Bronchus fibroblast of lung (primary cell): Measurements from ENCODE around the gene KRTAP10-9. TPM values are rescaled to one million over a fixed set of nuclear protein-coding genes. Genes with fewer than 3 reads are reported as not detected.

ENCODE experiments used
- total RNA-seq: library from RNA; depleted of rRNA; stranded (reverse); fragments of >200 nt; gene quantifications from 2 replicates; pipeline ENCODE4 v1.2.3, GENCODE V29; 2015

The KRTAP10-9 gene, protein sequence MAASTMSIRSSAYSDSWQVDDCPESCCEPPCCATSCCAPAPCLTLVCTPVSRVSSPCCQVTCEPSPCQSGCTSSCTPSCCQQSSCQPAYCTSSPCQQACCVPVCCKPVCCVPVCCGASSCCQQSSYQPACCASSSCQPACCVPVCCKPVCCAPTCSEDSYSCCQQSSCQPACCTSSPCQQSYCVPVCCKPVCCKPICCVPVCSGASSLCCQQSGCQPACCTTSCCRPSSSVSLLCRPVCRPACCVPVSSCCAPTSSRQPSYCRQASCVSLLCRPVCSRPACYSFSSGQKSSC
- total RNA-seq = not detected in 2 replicates

DNA sequence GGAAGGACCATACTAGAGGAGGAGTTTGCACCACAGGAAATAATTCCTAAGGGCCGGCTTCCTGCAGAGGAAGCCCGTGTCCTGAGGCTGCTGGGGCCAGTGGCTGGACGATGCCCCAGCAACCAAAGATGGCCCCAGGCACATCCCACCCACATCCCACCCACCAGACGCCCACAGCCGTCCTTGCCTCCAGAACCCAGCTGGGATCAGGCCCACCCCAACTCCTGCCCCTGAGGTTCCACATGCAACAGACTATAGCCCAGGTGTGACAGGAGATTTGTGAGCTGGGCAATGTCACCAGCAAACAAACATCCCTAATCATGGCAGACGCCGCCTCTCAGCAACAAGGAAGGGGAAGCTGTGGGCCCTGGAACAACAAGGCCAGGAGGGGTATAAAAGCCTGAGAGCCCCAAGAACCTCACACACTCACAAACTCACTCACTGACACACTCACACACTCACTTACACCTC is at the start of gene KRTAP10-9:
Gene KRTAP10-9, plus strand, starts transcription at position 421 of the 471 bp plus-strand sequence. CDS start 79 bp downstream, outside the sequence.

DNA sequence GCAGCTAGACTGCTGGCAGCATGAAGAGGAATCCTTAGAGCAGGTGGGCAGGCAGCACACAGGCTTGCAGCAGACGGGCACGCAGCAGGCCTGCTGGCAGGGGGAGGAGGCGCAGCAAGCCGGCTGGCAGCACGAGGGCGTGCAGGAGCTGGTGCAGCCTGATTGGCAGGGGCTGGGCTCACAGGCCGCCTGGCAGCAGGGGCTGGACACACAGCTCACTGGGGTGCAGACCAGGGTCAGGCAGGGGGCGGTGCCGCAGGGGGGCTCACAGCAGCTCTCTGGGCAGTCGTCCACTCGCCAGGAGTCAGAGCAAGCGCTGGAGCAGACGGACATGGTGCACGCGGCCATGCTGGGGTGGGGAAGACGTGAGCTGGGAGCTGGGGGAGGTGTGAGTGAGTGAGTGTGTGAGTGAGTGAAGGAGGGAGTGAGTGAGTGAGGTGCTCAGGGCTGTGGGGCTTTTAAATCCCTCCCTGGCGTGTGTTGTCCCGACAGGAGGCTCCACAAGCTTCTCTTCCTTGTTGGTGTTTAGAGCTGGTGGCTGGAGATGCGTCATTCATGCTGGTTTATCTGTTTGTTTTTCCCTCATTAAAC is 46.6 kb upstream of the KRTAP10-9 start, which contains the start of gene KRTAP10-5:
Gene KRTAP10-5, minus strand, starts transcription at position 374 of the 591 bp plus-strand sequence. Its CDS starts 26 bp downstream, at position 348.

DNA sequence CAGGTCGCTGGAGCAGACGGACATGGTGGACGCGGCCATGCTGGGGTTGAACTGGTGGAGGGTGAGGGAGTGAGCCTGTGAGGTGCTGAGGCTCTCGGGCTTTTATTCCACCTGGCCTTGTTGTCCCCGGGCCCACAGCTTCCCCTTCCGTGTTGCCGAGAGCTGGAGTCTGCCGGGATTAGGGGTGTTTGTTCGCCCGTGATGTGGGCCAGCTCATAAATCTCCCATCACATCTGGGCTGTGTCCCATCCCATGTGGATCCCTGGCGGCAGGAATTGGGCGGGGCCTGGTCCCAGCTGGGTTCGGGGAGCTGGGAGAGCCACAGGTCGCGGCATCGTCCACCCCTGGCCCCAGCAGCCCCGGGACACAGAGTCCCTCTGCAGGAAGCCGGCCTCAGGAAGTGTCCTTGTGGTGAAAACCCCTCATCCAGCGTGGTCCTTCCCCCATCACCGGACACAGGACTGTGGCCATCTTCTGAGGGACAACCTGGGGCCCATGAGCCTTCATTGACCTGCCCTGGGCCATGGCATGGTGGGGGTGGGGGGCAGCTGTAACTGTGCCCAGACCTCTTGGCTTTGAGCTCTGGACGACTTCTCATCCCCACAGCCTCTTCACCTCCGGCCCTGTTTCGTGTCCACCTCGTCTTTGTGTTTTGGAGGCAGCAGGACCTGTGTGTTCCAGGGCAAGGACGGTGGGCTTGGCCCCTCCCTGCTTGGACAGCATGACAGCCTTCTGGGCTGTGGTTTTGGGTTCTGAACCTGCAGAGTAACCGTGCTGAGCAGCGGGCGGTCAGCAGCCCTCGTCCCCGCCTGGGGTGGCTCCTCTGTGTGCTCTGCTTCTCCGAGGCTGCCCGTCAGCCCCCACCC is 34.2 kb upstream of the KRTAP10-9 start, which contains the start of gene KRTAP10-6:
Gene KRTAP10-6, minus strand, starts transcription at position 60 of the 866 bp plus-strand sequence. Its CDS starts 21 bp downstream, at position 39.

GRCh38 chr21:44600118-44600978 is 26.5 kb upstream of the KRTAP10-9 start, which contains the start of gene KRTAP10-7:
KRTAP10-7 (plus strand) TSS chr21:44600597; CDS start chr21:44600622, 25 bp downstream.

DNA sequence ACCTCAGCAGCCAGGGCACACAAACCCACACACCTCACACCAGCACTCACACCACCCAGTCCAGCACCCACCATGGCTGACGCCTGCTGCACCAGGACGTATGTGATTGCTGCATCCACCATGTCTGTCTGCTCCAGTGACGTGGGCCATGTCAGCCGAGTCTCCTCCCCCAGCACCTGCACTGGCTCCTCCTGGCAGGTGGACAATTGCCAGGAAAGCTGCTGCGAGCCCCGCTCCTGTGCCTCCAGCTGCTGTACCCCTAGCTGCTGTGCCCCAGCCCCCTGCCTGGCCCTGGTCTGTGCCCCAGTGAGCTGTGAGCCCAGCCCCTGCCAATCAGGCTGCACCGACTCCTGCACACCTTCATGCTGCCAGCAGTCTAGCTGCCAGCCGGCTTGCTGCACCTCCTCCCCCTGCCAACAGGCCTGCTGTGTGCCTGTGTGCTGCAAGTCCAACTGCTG is 14.8 kb upstream of the KRTAP10-9 start, which contains the start of gene KRTAP10-8:
Gene KRTAP10-8, plus strand, starts transcription at position 51 of the 458 bp plus-strand sequence. Its CDS starts 22 bp downstream, at position 73.

GRCh38 chr21:44637018-44637850 is 10.3 kb downstream of the KRTAP10-9 start, which contains the start of gene KRTAP10-10:
KRTAP10-10 (plus strand) TSS chr21:44637356; CDS start chr21:44637418, 62 bp downstream.

DNA sequence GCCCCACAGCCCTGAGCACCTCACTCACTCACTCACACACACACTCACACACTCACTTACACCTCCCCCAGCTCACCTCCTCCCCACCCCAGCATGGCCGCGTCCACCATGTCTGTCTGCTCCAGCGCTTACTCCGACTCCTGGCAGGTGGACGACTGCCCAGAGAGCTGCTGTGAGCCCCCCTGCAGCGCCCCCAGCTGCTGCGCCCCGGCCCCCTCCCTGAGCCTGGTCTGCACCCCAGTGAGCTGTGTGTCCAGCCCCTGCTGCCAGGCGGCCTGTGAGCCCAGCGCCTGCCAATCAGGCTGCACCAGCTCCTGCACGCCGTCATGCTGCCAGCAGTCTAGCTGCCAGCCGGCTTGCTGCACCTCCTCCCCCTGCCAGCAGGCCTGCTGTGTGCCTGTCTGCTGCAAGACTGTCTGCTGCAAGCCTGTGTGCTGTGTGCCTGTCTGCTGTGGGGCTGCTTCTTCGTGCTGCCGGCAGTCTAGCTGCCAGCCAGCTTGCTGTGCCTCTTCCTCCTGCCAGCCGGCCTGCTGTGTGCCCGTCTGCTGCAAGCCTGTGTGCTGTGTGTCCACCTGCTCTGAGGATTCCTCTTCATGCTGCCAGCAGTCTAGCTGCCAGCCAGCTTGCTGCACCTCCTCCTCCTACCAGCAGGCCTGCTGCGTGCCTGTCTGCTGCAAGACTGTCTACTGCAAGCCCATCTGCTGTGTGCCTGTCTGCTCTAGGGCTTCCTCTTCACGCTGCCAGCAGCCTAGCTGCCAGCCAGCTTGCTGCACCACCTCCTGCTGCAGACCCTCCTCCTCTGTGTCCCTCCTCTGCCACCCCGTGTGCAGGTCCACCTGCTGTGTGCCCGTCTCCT is 19.7 kb downstream of the KRTAP10-9 start, which contains the start of gene KRTAP10-11:
Gene KRTAP10-11, plus strand, starts transcription at position 49 of the 856 bp plus-strand sequence. Its CDS starts 45 bp downstream, at position 94.

GRCh38 chr21:44654576-44655175 is 27.8 kb downstream of the KRTAP10-9 start, which contains the start of gene KRTAP12-4:
KRTAP12-4 (minus strand) TSS chr21:44654659; CDS start chr21:44654614, 45 bp downstream.

GRCh38 chr21:44657635-44658540 is 31.0 kb downstream of the KRTAP10-9 start, which contains the start of gene KRTAP12-3:
KRTAP12-3 (plus strand) TSS chr21:44657932; CDS start chr21:44657980, 48 bp downstream.

GRCh38 chr21:44666401-44667320 is 39.8 kb downstream of the KRTAP10-9 start, which contains the start of gene KRTAP12-2:
KRTAP12-2 (minus strand) TSS chr21:44666927; CDS start chr21:44666886, 41 bp downstream.

Other genes with a start within 250 kb of the KRTAP10-9 start
- 1.3 and 1.5 TPM in 2 replicates for gene LRRC3, start 171.6 kb upstream of the KRTAP10-9 start, total RNA-seq
- not detected in 2 replicates for gene KRTAP10-1, start 86.9 kb upstream of the KRTAP10-9 start, total RNA-seq
- not detected in 2 replicates for gene KRTAP10-2, start 75.6 kb upstream of the KRTAP10-9 start, total RNA-seq
- gene KRTAP10-3, start 68.3 kb upstream of the KRTAP10-9 start, total RNA-seq = not detected in 2 replicates
- gene KRTAP10-4, start 53.4 kb upstream of the KRTAP10-9 start, total RNA-seq = not detected in 2 replicates
- gene KRTAP10-5, start 46.5 kb upstream of the KRTAP10-9 start, total RNA-seq = not detected in 2 replicates
- not detected in 2 replicates for gene KRTAP10-6, start 34.6 kb upstream of the KRTAP10-9 start, total RNA-seq
- not detected in 2 replicates for gene KRTAP10-7, start 26.5 kb upstream of the KRTAP10-9 start, total RNA-seq
- gene KRTAP10-8, start 15.0 kb upstream of the KRTAP10-9 start, total RNA-seq = not detected in 2 replicates
- gene KRTAP10-10, start 10.3 kb downstream of the KRTAP10-9 start, total RNA-seq = not detected in 2 replicates
- not detected in 2 replicates for gene KRTAP10-11, start 19.3 kb downstream of the KRTAP10-9 start, total RNA-seq
- gene KRTAP12-4, start 27.6 kb downstream of the KRTAP10-9 start, total RNA-seq = not detected in 2 replicates
- gene KRTAP12-3, start 30.8 kb downstream of the KRTAP10-9 start, total RNA-seq = not detected in 2 replicates
- not detected in 2 replicates for gene KRTAP12-2, start 39.8 kb downstream of the KRTAP10-9 start, total RNA-seq
- not detected in 2 replicates for gene KRTAP12-1, start 55.1 kb downstream of the KRTAP10-9 start, total RNA-seq
- not detected in 2 replicates for gene KRTAP10-12, start 70.1 kb downstream of the KRTAP10-9 start, total RNA-seq
- gene TSPEAR, start 84.5 kb downstream of the KRTAP10-9 start, total RNA-seq = not detected in 2 replicates
- gene UBE2G2, start 174.7 kb downstream of the KRTAP10-9 start, total RNA-seq = 32.4 and 34.8 TPM in 2 replicates
- 84.1 and 90.5 TPM in 2 replicates for gene SUMO3, start 191.0 kb downstream of the KRTAP10-9 start, total RNA-seq
- gene PTTG1IP, start 246.6 kb downstream of the KRTAP10-9 start, total RNA-seq = 164 and 191 TPM in 2 replicates